HG03108 (cell line): ENCODE results near the gene IRS1.

Experiments
- ATAC-seq: cut with Tn5 transposase; IDR thresholded peaks from one replicate; pipeline ENCODE4 v1.9.1; 2021; ENCODE audit warnings: moderate library complexity; ENCODE audit not compliant: unreplicated experiment

IRS1 gene

DNA sequence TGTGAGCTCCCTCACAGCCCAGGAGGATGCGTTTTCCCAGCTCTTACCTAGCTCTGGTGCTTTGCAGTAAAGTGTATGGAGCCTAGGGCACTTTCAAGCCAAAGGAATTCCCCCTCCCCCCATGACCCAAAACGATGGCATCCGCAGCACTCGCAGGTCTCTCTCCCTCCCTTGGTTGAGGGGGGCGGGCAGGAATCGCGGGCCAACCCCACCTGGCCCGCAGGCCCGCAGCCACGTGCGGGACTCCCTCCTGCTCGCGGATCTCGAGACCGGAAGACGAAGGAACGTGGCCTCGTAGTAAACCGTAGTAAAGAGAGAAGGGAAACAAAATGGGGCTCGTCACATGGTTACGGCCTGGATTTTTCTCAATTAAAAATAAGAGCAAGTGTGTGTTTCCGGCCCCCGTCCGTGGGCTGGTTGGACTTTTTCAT, 8.5 kb downstream of the IRS1 start:
- peak; percentile 50 for ATAC-seq

- no peak for ATAC-seq
Measured at GRCh38 chr2:226790431-226790830, 9.2 kb downstream of the IRS1 start.

DNA sequence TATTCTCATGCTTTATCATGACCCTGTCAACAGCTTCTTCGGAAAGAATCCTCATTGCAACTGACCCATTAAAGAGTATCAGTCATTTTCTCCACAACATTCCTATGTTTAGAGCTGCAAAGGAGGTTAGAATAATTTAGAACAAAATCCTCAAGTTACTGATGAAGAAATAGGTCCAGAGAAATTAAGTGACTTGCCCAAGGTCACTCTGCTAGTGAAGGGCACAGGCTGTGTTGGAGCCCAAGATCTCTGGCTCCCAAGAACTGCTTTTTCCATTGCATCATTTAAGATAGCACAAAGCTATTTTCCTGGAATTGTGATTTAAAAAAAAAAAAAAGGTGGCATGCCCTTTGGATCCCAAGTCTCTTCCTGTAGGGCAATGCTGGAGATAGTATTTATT, 9.6 kb downstream of the IRS1 start:
- no peak for ATAC-seq

DNA sequence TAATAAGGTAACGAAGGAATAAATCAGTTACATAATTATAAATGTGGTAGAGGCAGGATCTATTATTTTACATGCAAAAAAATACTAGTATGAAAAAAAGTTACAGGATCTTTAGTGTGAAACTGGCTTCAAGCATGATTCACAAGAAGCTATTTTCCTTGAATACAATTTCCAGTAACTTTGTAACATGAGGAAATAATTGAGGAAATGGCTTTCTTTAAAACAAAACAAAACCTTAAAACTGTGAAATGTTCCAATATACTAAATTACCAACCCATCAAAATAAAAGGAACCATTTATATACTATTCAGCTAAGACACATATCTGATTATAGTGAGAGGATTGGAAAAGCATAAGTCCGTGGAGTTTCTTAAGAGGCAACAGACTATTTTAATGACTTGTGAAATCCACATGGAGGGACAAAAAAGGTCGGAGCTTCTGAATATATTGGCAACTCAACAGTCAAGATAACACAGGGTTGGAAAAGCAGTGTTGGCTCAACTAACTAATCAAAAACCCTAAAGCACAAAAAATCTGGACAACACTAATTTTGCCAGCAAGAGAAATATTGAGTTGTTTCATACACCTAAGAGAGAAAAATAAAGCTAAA, 10.6 kb downstream of the IRS1 start:
- ATAC-seq: no peak

DNA sequence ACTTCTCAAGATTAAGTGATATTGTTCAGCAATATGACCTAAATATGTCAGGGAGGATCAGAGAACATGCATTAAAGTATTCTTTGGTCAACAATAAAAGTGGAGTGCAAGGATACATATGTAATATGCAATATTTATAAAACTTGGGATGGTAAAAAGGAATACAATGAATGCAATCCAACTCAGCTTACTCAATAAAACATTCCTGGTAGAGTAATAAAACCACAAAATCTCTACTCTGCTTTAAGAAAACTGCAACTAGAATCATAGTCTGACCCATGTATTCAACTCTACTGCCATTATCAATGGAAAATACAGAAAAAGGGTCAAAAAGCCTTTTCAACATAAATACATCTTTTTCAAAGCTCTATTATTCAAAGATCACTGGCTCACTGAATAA, 11.6 kb downstream of the IRS1 start:
- ATAC-seq: no peak

DNA sequence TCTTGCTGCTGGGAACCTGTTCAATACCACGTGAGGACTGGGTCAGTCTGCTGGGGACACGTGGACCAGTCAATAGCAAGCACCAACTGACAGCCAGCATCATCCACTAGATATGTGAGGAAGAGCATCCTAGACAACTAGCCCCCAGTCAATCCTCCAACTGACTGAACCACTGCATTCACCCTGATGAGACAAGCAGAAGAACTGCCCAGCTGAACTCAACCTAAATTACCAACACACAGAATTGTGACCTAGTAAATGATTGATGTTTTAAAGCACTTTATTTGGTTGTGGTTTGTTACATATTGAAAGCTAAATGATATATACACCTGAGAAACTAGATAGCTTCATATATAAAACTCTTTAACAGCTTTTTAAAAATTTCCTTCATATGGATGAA, 15.7 kb downstream of the IRS1 start:
- no peak for ATAC-seq

GRCh38 chr2:226782092-226782713, 17.4 kb downstream of the IRS1 start:
- no peak for ATAC-seq

- no peak for ATAC-seq
Measured at GRCh38 chr2:226780431-226780830, 19.2 kb downstream of the IRS1 start.

- no peak for ATAC-seq
Measured at GRCh38 chr2:226777611-226778010, 22.0 kb downstream of the IRS1 start.

- no peak for ATAC-seq
Measured at GRCh38 chr2:226776104-226776503, 23.5 kb downstream of the IRS1 start.

DNA sequence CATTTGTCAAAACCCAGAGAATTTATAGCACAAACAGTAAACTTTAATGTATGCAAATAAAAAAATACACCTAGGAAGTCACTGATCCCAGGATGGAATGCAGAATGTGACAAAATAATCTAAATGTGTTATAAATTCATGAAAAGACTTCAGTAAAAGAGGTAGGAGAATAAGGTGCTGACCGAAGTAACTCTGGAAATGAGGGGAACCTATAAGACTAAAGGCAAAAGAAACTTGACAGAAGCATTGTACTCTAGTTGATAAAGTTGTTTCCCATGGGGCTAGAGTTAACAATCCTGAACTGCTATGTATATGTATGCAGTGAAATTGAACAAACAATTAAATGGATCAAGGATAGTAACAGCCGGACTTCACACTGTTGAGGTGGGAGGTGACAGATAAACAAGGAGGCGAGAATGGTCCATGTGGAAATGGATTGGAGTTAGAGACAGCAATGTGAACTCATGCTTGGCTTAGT, 24.5 kb downstream of the IRS1 start:
- no peak for ATAC-seq

GRCh38 chr2:226773291-226773690, 26.3 kb downstream of the IRS1 start:
- peak; percentile 12 for ATAC-seq

DNA sequence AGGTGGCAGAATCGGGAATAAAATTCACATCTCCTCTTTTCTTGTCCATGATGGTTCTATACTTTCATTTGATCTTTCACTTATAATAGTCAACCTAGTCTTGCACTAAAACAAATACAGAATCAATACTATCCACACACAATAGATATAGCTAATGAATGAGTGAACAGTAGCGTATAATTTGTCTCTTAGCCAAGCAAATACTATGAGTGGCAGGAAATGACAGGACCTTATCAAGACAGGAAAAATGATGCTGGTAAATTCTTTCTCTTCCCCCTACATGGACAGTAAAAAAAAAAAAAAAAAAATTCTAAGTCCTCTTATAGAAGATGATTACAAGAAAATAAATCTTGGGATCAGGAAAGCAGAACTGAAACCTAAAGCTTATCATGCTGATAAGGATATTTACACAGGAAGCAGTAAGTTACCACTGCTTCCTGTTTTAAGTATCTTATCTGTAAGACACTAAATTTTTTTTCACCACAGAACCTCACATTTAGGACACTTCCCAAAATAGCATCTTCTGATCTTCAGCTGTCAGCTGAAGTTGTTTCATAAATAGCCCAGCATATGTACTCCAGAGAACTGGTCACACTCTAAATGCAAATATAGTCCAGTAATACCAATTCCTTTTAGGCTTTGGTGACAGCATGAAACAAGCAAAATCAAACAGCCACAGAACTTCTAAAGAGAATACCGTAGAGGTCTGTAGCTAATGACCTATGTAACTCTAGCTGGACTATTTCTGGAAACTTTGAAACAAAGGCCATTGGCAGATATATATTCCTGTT, 27.0 kb downstream of the IRS1 start:
- ATAC-seq: peak; percentile 97

DNA sequence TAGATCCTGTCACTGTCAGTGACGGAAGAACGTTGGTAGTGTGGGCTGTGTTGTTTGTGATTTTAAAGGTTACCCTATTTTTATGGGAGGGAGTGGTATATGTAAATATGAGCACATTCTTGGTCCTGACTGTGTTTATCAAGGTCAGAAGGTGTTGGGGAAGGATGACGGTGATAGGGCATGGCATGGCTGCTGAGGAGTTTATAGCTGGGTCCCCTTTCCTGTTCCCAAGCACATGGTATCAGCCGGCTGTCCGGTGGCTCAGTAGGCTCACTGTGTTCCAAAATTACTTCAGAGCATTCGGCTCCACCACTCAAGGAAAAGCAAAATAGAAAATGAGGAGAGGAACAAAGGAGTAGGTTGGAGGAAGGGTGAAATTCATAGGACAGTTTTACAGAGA, 28.6 kb downstream of the IRS1 start:
- no peak for ATAC-seq

- no peak for ATAC-seq
Measured at GRCh38 chr2:226767056-226767813, 32.4 kb downstream of the IRS1 start.

- ATAC-seq: no peak
Measured at GRCh38 chr2:226766352-226767055, 33.1 kb downstream of the IRS1 start.

DNA sequence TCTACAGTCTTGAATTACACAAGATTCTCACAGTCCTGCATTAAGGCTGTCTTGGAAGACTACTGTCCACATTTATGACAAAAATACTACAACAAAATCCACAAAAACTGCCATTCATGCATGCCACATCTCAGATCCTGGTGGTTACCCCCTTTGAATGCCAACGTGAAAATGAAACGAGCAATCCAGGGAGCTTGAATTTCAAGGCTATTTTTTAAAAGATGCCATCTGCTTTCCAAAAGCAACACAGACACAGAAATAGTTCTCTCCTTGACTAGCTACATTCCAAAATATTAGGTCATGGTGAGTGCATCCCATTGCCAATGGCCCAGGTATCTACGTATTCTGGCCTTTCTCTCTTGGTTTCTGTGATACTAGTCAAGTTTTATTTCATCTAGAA, 36.3 kb downstream of the IRS1 start:
- no peak for ATAC-seq

DNA sequence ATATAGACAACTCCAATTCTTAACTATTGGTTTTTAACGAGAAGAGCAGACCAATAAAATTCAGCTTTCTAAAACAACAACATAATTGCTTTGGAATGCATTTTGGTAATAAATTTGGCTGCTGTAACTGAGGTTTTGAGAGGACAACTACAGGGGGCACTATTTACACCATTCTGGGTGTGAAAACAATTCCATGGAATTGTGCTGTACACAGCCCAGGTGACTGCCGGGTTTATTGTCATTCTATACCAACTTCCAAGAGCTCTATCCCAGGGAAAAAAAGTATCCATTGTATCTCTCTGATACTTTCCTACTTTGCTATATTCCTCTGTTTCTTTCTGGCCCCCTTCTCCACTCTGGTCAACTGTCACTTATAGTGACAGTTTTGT, 38.4 kb downstream of the IRS1 start:
- ATAC-seq: no peak

DNA sequence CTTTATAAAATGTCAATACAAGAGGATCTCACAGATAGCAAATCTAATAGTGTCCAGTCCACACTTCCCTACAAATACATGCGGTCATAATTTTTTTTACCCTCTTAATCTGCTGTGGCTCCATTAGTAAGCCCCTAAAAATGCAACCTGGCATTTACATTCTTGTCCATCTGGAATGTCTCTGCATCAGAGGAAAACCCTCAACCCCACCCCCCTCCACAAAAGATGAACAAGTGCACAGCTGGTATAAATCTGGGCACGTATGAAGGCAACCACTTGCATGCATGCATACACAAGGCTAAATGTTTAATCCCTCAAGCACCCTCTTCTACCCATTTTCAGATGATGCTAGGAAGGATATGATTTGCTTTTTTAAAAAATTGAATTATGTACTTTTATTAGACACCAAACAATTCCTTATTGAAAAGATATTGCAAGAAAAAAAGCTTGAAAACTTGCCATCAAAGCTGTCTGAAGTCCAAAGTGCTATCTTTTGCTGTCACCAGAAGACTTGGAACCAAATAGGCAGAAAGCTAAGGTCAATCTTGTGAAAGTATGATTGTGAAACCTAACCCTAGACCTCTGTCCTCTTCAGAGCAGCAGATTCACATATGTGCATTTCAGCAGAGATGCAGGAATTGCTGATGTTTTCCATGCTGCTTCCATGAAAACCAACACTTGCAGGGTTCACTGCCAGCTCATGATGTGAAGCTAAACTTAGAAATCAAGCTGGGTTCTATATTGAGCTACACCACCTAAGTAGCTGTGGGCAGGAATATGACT, 39.0 kb downstream of the IRS1 start:
- ATAC-seq: no peak

GRCh38 chr2:226759768-226760167, 39.9 kb downstream of the IRS1 start:
- no peak for ATAC-seq
